Pancreas (tissue), 10 donors: ENCODE results near the gene CASKIN2. TPM values are rescaled to one million over a fixed set of nuclear protein-coding genes. Genes with fewer than 3 reads are reported as not detected.

ENCODE experiments used
- ATAC-seq, 4 donors: fragments of 200-7000 bp; cut with Tn5 transposase; one replicate each; pipeline versions ENCODE4 v1.8.0 to v1.9.1; 2020; ENCODE audit warnings: mild to moderate bottlenecking in 4 of 4, moderate library complexity in 4 of 4
- DNase-seq, 6 donors: peaks; one replicate each; pipeline ENCODE4 v3.0.0-alpha.2; 2020
- FAIRE-seq: peaks from 2 replicates; lab custom pipeline; 2012; peaks lifted over from hg19 to GRCh38; lab: Jason Lieb, UNC
- H3K27ac ChIP-seq, 4 donors: fragments of 200-600 bp; sonication (generic); 1 replicate in 3 of 4; 2 replicates in 1 of 4; pipeline versions ENCODE4 v1.5.0 to v1.8.0; 2020
- H3K27me3 ChIP-seq, 4 donors: fragments of 200-600 bp; one replicate each; pipeline ENCODE4 v1.8.0; 2021
- H3K36me3 ChIP-seq, 3 donors: fragments of 200-600 bp; sonication (generic) in 1 of 3; one replicate each; pipeline versions ENCODE4 v1.5.0 to v1.8.0; 2020 to 2021
- H3K4me1 ChIP-seq, 3 donors: fragments of 200-600 bp; one replicate each; pipeline ENCODE4 v1.8.0; 2021
- H3K4me3 ChIP-seq, 4 donors: fragments of 200-600 bp; sonication (generic) in 2 of 4; one replicate each; pipeline versions ENCODE4 v1.5.0 to v1.8.0; 2020 to 2021
- H3K9me3 ChIP-seq, 4 donors: fragments of 200-600 bp; one replicate each; pipeline ENCODE4 v1.8.0; 2021
- WGBS, 2 donors: extraction: QIAGEN DNeasy Blood & Tissue Kit; methylation state at CpG; one replicate each; pipeline ENCODE4 v1.1.7; 2013; 5-methylcytosine and 5-hydroxymethylcytosine counted together
- intact Hi-C, 3 donors: fragments of 100-400 bp; cut with DNase I; formaldehyde crosslinking; loops; one replicate each; pipeline versions ENCODE4 v1.11.1 to v1.14.2; 2022
- polyA plus RNA-seq, 2 donors: library from polyadenylated mRNA; stranded (reverse); fragments of 200-250 nt; gene quantifications; one replicate each; pipeline ENCODE4 v1.2.3, GENCODE V29; 2013
- total RNA-seq, 6 donors: library from RNA; stranded (reverse); fragmentation: NEBNext Ultra II Directional in 4 of 6; extraction: Animal tissue kit (Norgen Biotek cat#: 25700) in 4 of 6; gene quantifications; one replicate each; pipeline versions ENCODE4 v1.2.1 to v1.2.4, GENCODE V29; 2021 to 2023
- TF ChIP-seq, protein P1 (sequence below), 4 donors: fragments of 200-600 bp; sonication (generic) in 3 of 4; IDR thresholded peaks; one replicate each; pipeline versions ENCODE4 v1.5.0 to v1.8.0; 2021; ENCODE audit warnings: antibody characterized with exemption in 4 of 4
- donor health status: healthy with polysubstance abuse.
- donor health status: DM: no; HTN: no; CAD: no; lungs with moderate emphysema.
- donor health status: DM: no; HTN: no; CAD: no.
- donor health status: control.
- donor health status: control.
- donor health status: Bipolar disorder and iron deficiency.
- donor health status: DM: yes; HTN: yes; CAD: no.
- donor health status: DM: no; HTN: no; CAD: no.
- donor health status: DM: no; HTN: no; CAD: no.
- donor health status: DM: yes; HTN: yes; CAD: no.

CASKIN2 gene
- total and polyA plus RNA-seq, 8 donors, result 12.1 to 20.7 (median 13.2) TPM

DNA sequence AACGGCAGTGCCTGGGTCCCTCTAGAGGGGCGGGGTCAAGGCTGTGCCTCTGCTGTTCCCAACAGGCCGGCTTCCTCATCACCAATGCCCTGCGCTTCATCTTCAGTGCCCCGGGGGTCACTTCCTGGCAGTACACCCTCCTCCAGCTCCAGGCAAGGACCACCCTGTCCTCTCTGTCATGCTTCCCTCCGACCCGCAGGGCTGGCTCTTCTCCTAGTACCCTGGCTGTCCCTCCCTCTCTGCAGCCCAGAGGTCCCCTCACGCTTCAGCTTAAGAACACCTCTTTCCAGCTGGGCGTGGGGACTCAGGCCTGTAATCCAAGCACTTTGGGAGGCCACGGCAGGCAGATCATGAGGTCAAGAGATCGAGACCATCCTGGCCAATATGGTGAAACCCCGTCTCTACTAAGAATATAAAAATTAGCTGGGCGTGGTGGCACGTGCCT lies 25.8 kb downstream of the CASKIN2 start:
- H3K27ac ChIP-seq, result no peak overlapping the region
- DNase-seq (no peak), ATAC-seq (no peak), FAIRE-seq (no peak)
- 87 to 92% methylated on average over 14 of the region's 14 CpGs for WGBS, 2 donors
- intact Hi-C loops, result no loop called here
- peaks cover 0 to 12% (median 5%) of the 10 kb centered on the region in 3 donors for H3K36me3 ChIP-seq
- H3K9me3 ChIP-seq, result no peaks in the 10 kb centered on the region
- TF ChIP-seq, protein P1, sequence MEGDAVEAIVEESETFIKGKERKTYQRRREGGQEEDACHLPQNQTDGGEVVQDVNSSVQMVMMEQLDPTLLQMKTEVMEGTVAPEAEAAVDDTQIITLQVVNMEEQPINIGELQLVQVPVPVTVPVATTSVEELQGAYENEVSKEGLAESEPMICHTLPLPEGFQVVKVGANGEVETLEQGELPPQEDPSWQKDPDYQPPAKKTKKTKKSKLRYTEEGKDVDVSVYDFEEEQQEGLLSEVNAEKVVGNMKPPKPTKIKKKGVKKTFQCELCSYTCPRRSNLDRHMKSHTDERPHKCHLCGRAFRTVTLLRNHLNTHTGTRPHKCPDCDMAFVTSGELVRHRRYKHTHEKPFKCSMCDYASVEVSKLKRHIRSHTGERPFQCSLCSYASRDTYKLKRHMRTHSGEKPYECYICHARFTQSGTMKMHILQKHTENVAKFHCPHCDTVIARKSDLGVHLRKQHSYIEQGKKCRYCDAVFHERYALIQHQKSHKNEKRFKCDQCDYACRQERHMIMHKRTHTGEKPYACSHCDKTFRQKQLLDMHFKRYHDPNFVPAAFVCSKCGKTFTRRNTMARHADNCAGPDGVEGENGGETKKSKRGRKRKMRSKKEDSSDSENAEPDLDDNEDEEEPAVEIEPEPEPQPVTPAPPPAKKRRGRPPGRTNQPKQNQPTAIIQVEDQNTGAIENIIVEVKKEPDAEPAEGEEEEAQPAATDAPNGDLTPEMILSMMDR (IDR thresholded peaks at IDR 0.05), result no peak
- peaks cover 0 to 11% (median 0%) of the 10 kb centered on the region in 3 donors for H3K4me1 ChIP-seq
- H3K27me3 ChIP-seq, result no peaks in the 10 kb centered on the region
- no peak overlapping the region for H3K4me3 ChIP-seq

DNA sequence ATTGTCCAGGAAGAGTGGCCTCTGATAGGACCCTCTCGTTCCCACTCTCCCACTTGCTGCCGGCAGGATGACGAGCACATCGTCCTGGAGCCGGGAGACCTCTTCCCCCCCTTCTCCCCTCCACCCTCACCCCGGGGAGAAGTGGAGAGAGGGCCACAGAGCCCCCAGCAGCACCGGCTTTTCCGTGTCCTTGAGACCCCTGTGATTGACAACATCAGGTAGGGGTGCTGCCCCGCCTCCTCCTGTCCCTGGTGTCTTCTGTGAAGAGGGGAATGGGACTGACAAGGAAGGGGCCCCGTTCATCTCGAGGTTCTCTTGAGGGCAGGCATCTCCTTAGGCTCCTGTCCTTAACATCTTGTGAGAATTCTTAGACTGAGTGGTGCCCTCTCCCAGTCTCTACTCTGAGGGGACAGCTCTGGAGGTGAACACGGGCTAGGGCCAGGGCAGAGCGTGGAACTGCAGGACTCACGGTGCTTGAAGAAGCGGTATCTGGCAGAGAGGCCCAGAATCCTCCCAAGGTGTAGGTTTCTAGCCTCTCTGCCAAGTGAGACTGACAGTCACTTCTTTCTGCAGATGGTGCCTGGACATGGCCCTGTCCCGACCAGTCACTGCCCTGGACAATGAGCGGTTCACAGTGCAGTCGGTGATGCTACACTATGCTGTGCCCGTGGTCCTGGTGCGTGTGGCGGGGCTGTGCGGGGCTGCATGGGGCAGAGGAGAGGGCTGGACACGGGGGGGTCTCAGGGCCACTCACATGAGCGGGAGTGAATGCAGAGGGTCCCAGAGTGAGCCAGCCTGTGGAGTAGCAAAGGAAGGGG lies 26.4 kb downstream of the CASKIN2 start:
- no peak overlapping the region for H3K4me3 ChIP-seq
- intact Hi-C loops, result no loop called here
- TF ChIP-seq, protein P1 (IDR thresholded peaks at IDR 0.05), result no peak
- peaks cover 0 to 10% (median 5%) of the 10 kb centered on the region in 3 donors for H3K36me3 ChIP-seq
- no peak overlapping the region for H3K27ac ChIP-seq
- no peaks in the 10 kb centered on the region for H3K9me3 ChIP-seq
- ATAC-seq, result no peak
- WGBS, 2 donors, result 90 to 93% methylated on average over 24 of the region's 24 CpGs
- no peak for FAIRE-seq
- H3K27me3 ChIP-seq, result no peaks in the 10 kb centered on the region
- H3K4me1 ChIP-seq, result peaks cover 0 to 11% (median 0%) of the 10 kb centered on the region in 3 donors
- DNase-seq, result no peak

DNA sequence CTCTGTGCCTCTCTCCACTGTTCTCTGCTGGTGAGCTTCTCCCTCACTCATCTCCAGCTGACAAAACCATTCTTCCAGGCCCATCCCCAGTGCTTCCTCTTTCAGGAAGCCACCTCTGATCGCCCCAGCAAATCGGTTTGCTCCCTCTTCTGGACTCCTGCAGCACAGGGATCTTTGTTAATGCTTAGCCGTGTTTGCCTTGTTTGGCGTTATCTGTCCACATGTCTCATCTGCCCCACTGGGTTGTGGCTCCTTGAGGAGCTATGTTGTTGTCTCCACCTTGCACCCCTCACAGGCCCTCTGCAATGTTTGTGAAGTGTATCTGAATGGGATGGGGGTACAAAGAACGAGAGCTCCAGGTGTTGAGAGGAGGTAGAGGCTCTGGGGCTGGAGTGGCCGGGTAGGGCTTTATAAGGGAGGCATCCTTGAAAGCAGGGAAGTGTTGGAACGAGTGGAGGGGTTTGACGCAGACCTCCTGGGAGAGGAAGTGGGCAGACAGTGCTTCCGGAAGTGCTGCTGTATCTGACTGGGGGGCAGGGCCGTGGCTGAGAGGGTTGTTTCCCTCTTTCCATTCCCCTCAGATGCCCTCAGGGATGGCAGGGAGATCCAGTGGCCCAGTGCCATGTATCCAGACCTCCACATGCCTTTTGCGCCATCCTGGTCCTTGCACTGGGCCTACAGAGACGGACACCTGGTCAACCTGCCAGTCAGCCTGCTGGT lies 27.8 kb downstream of the CASKIN2 start:
- intact Hi-C loops, result no loop called here
- Histone ChIP-seq H3K27ac (peak overlapping the region in 2 of 4 donors; percentile 7 to 8), H3K4me3 (no peak overlapping the region), H3K4me1 (peaks cover 0 to 11% (median 0%) of the 10 kb centered on the region in 3 donors), H3K9me3 (no peaks in the 10 kb centered on the region), H3K36me3 (no peaks in the 10 kb centered on the region), H3K27me3 (no peaks in the 10 kb centered on the region)
- FAIRE-seq (no peak), DNase-seq (peak in 1 of 6 donors; percentile 30), ATAC-seq (peak in 2 of 4 donors; percentile 29 to 37)
- WGBS, 2 donors, result 82% methylated on average over 12 of the region's 12 CpGs
- TF ChIP-seq, protein P1 (IDR thresholded peaks at IDR 0.05), result no peak

DNA sequence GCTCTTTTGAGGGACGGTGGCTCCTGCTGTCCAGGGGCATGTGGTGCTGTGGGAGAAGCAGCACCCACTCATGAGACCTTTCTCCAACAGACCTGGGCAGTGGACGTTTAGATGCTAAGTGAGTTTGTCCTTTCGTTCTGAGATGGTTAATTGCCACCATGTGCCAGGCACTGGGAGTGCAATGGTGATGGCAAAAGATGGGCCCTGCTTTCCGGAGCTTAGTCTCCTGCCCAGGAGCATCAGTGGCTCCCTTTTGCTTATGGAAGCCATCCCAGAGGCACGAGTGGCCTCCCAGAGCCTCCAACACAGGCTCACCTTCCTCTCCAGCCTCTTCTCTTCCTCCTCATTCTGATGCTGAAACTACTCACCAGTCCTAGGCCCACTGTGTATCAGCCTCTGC lies 28.4 kb downstream of the CASKIN2 start:
- ATAC-seq (no peak), FAIRE-seq (no peak), DNase-seq (no peak)
- H3K9me3 ChIP-seq, result no peaks in the 10 kb centered on the region
- TF ChIP-seq, protein P1 (IDR thresholded peaks at IDR 0.05), result no peak
- H3K27me3 ChIP-seq, result no peaks in the 10 kb centered on the region
- no peak overlapping the region for H3K4me3 ChIP-seq
- intact Hi-C loops, result no loop called here
- WGBS, 2 donors, result 81 to 85% methylated on average over 5 of the region's 5 CpGs
- no peaks in the 10 kb centered on the region for H3K36me3 ChIP-seq
- H3K4me1 ChIP-seq, result peaks cover 0 to 11% (median 0%) of the 10 kb centered on the region in 3 donors
- H3K27ac ChIP-seq, result peak overlapping the region in 2 of 4 donors; percentile 7 to 8
